HG03175 (cell line): ENCODE measurements around the gene SPOCK2.

Experiments used
- ATAC-seq: cut with Tn5 transposase; IDR thresholded peaks from one replicate; pipeline ENCODE4 v1.9.1; 2021; ENCODE audit warnings: mild to moderate bottlenecking, moderate library complexity; ENCODE audit not compliant: unreplicated experiment

Gene SPOCK2

DNA sequence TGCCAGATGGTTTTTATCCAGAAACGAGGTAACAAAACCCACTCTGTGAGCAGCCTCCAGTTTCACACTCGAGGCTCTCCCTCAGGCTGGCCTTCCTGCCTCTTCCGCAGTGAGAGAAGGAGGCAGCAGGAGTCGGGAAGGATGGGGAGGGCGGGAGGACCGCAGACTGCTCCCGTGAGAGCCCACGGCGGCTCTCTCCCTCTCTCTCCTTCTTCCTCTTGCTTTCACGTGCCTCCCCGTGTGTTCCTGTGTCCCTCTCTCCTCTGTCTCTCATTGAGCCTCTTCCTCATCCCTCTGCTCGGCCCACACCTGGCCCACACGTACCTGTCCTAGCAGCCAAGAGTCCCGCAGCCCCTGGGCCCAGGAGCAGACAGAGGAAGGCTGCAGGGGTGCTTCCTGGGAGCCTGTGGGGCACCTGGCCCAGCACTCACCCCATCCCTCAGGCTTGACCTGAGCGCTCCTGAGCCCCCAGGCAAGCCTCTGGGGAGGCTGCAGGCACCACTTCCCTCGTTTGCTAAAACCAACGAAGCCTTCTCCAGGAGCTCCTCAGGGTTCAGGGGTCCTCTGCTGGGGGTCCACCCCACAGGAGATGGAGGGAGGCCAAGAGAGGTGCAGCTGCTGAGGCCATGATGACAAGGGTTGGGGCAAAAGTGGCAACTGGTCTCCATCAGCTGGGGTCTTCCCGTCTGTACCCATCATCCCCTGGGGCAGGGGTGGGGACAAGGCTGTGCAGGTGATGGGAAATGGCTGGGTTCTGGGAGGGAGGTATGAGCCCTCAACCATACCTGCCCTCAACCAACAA is 13.6 kb downstream of the SPOCK2 start:
- no peak for ATAC-seq

DNA sequence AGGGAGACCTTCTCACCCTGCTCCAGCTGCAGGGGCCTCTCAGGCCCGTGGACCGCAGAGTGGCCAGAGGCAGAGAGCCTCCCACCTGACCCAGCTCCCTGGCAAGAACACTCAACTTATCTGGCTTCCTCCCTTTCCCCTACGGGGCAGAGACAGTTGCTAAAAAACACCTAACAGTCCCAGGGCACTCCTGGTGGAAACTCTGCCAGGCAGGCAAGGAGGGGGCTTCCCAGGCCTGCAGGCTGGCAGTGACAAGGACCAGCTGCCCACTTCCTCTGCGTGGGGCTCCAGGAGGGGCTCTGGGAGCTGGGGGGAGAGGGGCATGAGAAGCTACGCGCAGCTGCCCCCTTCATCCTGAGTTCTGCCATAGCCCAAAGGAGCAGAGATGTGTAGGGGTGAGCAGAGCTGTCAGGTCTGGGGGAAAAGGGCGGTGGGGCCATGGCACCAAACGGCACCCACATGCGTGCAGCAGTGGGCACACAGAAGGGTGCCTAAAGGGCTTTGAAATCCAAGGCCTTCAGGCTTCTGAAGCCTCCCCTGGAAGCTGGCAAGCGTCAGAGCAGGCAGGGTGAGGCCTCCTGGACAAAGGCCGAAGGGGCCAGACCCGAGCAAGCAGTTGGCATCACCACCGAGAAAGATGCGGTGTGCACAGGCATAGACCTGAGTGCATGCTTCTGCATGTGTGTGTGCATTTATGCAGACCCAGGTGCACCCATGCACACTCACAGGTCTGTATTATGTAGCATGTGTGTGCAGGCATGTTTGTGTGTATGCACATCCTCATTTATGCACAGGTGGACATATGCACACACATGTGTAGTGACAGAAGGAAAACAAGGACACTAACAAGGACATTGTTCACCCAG is 14.4 kb downstream of the SPOCK2 start:
- ATAC-seq: no peak

DNA sequence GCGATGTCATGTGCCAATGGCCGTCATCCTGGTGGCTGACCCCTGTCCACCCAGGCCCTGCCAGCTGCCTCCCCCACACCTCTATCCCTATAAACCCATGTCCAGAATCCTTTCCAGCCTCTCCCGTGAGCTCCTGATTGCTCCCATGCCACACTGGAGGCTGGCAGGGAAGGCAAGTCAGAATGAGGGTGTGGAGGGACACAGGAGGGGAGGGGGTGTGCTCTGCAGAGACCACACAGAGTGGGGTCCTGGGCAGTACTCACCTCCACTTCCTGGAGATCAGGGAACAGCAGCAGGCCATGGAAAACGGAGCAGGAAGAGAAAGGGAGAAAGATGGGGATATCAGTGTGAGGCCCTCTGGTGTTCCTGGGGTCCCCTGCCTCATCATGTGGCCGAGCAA is 15.7 kb downstream of the SPOCK2 start:
- ATAC-seq: no peak

DNA sequence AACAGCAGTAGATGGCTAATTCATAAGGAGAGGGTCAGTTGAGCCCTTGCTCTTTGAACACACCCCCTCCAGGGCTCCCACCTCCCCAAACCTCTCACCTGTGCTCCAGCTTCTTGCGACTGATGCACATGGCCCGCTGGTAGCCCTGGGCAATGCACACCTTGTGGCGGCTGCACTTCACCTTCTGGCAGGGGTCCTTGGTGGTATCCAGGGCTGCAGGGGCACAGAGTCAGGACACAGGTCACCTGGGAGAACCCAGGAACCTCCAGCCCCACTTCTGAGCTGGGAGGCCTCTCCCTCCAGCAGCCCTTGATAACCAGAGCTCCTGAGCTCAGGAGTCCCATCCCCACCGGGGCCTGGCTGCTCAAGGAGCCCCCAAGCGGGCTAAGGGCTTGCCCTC is 16.3 kb downstream of the SPOCK2 start:
- no peak for ATAC-seq

DNA sequence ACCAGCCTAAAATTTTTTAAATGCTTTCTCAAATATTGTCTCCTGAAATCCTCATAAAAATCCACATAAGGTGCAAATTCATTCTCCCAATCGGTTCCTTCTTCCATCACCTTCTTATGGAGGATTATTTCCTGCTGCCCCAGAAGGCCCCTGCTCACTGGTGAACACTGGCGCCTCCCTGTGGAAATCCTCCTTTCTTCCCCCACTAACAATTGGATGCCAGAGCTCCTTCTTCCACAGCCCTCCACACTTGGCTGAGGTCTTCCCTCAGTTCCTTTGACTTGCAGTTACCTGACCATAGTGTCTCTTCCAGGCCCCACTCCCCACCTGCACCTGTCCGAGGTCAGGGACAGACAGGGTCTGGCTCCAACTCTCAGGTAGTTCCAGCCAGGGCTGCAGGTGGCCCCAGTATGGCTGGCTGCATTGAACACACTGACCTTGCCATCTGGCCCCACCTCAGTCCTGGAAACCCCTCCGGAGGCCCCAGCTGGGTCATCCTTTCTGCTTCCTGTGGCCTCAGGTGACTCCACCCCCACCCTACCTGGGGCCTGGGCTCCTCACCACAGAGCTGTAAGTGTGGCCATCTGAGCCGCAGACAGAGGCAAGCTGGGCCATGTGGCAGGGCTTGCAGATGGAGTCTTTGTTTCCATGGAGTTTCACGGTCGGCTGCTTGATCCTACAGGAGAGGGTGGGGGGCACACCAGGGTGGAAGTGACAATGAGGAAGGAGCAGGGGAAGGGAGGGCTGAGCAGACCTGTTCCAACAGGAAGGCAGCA is 18.4 kb downstream of the SPOCK2 start:
- no peak for ATAC-seq

DNA sequence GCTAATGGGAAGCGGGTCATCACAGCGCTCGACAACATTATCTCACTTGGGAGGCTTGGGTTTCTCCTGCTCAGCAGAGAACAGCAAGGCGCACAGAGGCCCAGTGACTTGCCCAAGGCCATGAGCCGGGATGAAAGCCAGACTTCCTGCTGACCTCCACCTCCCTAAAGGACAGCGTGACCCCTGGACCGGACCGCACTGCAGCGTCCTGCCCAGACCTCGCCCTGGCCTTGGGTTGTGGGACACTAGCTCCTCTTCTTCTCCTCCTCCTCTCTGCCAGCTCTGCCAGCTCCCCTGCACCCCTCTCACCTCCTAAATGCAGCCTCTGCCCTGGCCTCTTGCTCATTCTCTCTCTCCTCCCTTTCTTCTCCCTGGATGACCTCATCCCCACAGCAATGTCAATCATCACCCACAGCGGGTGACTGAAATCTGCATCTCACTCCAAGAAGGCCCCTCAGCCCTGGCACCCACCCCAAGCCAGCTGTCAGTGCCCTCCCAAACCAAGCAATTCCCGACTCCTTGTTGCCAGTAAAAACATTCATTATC is 19.4 kb downstream of the SPOCK2 start:
- no peak for ATAC-seq

DNA sequence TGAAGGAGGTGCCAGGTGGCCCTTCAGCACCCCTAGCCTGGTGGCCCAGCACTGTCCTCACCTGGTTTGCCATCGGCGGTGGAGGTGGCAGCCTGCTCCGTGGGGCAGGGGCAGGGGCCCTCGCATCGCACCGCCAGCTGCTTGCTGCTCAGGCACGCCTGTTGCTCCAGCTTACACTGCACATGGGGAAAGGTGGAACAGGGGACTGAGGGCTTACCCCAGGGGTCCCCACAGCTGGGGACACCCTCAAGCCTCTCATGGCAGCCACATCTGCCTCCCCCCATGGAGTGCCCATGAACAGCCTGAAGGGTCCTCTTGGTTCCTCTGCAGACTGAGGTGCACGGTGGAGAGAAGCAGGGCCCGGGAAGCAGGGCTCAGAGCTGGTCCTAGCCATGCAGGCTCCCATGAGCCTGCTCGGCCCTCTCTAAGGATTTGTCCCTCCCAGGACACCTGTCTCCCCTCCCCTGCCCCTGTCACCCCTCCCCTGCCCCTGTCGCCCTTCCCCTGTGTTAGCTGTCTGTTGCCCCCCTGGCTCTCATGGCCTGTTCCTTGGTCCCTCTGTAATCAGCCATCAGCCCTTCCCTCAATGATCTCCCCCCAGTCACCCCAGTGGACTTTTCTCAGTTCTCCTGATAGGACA is 20.1 kb downstream of the SPOCK2 start:
- no peak for ATAC-seq

DNA sequence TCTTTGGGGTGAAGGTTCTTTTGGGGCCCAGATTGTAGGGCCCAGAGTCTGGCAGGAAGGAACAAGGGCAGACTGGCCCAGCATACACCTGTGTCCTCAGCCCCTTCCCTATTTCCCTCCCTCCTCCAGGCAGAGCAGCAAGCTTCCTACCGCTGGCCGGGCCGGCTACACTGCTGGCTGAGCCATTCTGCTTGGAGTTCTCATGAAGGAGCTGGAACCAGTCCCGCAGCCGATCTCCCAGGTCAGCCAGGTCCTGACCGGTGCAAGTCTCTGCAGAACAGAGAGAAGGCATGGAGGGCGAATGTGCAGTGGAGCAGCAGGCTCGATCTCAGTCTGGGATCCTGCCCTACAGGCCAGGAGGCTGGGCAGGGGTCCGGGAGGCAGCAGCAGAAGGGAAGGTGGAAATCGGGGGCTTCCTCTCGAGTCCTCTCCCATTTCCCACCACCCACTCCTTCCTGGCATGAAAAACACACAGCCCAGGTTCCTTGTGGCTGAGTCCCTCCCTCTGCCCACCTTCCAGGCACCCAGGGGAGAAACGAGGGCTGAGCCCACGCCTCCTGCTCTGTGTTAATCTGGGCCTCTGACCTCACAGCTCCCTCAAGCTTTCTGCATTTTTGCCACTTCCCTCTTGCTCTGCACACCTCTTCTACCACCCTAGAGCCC is 20.8 kb downstream of the SPOCK2 start:
- ATAC-seq: no peak

DNA sequence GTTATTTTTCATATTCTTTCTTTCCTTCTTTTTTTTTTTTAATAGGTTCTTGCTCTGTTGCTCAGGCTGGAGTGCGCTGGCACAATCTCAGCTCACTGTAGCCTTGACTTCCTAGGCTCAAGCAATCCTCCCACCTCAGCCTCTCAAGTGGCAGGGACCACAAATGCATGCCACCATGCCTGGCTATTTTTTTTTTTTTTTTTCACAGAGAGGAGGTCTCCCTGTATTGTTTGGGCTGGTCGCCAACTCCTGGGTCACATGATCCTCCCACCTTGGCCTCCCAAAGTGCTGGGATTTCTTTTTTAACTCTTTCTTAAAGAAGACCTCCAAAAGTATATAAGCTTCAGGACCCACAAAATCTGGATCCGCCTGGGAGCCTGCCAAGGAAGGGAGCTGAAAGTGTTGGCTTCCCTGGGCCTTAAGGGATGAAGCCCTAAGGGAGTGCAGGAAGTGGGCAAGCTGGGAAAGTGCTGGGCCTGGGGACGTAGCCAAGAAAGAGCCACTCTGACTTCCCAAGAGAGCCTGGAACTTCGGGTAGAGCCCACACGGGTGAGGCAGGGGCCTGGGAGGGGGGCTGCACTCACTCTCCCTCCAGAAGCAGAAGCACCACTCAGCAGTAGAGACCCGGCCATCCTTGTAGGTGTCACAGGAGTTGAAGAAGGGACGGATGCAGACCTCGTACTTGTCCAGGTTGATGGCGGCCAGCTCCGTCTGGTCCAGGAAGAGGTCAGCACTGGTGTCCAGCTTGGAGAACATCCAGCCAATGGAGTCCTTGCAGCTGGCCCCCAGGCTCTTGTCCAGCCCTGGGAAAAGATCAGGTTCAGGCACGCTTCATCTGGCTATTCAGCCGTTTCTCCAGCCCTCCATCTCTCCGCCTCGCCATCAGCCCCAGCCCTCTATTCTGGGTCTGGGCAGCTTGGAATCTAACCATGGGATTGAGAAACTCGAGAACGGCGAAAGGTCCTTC is 21.8 kb downstream of the SPOCK2 start:
- ATAC-seq: no peak

DNA sequence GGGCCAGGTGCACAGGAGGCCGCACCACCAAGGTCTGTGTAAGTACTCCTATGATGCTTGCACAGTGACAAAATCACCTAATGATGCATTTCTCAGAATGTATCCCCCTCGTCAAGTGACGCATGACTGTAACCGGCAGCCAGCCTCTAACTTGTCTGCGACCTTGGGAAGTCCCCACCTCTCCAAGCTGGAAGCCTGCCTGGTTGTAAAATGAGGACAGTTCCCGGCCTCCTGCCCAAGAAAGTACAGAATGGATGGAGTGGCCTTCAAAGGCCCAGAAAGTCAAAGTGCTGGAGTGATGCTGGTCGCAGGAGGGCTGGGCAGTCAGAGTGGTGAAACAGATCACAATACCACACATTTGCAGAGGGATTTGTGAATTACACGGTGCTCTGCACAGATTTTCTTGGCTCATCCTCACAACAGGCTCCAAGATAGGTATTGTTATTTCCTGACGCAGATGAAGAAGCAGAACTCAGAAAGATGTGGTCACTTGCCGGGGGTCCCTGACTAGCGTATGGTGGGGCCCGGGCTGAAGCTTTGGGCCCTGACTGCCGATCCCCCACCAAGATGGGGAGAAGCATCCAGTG is 22.8 kb downstream of the SPOCK2 start:
- no peak for ATAC-seq

DNA sequence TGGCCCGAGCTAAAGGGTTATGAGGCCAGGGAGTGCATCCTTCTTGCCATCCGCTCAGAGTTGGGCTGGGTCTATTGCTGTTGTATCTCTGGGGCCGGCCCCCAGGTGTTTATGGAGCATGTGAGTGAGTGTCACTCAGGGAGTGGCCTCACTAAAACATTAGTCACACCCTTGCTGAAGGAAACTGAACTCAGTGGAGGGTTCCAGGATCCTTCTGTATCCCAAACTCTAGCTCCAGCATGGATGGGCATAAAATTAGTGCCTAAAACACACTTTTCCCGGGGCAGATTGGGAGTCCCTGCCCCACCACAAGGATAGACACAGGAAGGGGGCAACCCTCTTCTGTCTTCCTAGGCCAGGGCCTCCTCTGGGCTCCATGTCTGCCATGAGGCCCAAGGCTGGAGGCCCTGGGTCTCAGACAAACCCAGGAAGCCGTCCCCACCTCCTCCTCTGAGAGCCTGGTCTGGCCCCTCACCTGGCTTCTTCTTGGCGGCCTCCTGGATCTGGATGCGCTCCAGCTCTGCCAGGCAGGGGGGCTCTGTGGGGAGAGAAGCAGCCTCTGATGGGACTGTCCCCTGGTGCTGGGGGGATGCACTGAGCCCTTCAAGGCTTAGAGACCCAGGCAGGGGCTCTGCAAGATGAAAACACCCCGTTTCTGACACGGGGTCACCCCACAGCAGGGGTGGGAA is 24.5 kb downstream of the SPOCK2 start:
- ATAC-seq: no peak

DNA sequence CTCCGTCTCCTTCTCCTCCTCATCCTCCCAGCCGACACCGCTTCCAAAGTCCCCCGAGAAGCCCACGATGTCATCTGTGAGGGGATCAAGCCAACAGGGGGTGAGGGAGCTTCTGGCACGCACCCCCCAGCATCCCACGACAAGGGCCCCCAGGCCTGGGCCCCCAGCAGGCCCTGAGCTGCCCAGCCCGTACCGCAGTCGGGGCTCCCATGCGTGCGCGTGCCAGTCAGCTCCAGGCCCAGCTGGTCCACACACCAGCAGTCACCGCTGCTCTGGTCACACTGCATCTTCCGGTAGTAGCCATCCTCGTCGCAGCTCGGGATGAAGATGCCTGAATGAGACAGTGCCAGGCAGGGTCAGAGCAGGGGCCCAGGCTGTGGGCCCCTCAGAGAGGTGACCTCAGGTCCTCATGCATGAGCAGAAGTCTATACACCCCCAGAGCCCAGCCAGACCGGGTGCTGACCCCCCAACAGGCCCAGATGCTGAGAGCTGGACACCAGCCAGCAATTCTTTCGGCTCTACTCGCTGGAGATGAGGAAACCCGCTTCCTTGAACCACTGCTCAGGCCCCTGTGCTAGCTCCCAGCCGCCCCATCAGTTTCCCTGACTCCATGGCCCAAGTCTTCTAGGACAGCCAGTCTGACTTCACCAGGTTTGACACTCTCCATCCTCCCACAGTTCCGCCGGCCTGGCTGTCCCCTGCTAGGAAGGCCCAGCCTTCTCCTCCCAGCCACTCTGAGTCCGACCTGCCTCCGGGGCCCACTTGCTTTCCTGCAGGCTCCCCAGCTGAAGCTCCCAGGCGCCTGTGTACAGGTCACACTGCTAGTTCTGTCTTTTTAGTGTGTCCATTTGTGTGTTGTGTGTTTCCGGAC is 25.3 kb downstream of the SPOCK2 start:
- ATAC-seq: no peak

DNA sequence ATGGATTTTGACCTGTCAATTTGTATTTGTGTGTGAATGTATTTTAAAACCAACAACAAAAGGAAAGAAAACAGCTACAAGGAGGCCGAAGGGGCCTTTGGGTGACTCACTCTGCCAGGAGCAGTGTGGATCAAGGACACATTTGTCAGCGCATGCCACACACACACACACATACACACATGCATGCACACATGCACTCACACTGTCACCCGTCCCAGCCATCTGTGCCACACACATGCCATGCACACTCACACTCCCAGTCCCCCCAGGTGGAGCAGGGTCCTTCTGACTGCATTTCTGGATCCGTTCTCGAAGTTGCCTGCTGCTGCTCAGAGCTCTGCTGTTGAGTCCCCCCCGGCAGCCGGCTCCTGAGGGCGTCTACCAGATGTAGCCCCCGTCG is 26.0 kb downstream of the SPOCK2 start:
- no peak for ATAC-seq

DNA sequence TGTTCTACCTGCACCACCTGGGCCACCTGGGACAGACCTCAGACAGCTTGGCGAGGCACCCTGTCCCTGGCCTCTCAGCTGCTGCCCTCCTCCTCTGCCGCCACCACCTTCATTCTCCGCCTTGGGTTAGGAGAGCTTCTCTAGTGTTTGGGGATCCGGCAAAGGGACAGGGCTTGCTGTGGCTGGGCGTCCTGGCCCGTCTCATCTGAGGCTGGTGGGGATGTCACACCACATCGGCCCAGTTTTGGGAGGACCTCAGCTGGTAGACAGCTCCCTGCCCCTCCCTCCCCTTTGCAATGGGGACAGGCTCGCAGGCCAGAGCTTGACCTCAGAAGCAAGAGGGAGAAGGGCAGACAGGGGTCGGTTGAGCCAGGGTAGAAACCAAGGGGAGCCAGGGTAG is 26.4 kb downstream of the SPOCK2 start:
- no peak for ATAC-seq

DNA sequence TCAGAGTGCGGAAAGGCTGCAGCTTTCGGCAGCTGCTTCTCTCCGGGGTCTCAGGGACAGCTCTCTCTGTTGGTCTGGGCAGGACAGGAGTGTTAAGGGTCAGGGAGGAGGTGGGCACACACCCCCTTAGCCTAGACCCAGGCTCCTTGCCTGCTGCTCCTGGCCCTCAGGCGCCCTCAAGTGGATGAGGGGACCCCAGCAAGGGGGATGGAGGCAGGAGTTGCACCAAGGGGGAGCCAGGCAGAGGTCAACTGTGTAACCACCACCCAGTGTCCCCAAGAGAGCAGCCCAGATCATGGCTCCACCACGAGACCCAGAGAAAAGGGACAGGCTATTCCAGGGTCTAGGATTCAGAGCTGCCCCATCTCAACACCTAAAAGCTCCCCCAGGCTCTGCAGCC is 26.9 kb downstream of the SPOCK2 start:
- ATAC-seq: no peak

DNA sequence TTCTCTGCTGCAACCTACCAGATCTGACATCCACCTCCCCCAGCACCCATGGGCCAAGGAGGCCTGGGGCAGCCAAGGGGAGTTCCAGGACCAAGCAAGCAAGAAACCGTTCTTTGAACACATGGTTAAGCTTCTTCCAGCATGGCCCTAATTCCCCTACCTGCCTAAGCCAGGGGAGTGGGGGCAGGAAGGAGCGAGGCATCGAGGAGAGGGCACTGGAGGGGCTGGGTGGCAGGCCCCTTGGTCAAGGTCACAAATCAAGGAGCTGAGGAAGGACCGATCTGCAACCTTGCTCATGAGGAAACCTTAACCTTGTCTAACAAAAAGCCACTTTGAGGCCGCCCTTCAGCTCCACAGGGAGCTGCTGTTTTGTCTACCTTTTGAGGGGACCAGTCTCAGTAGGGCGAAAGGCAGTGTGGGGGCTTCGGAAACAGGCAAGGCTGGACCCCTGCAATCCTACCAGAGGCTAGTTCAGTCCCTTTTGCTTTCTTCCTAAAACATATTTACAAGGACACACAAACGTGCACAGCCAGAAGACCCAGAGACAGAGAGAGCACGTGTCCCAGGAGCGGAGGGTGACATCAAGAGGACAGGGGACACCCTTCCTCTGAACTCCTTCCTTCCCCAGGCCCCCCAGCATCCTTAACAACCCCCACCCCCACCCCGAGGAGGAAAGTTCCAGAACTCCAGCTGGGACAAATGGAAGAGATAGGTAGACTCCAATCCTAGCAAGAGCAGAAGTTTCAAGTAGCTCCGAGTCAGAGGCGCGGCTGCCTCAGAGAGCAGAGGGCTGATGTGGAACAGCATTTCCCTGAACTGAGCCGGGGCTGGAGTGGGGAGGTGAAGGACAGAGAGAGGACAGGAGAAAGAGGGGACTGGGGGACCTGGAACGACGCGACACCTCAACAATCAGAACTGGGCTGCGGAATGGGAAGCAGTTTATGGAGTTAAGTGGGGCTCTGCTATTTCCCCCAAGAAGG is 28.2 kb downstream of the SPOCK2 start:
- no peak for ATAC-seq
